ENCODE data around the gene C22orf31. TPM values are rescaled to one million over a fixed set of nuclear protein-coding genes. Genes with fewer than 3 reads are reported as not detected.
A peak's percentile ranks its signal among the peaks of the same experiment; 100 is the strongest.

C22orf31 gene
- total and polyA plus RNA-seq, 2 experiments from 2014 or later = not detected

- H4K20me1 ChIP-seq (ENCODE audit: insufficient read depth, poor library complexity, severe bottlenecking) = no peaks in the 10 kb centered on the region
- no peak for TF ChIP-seq EZH2phosphoT487 (IDR thresholded peaks at IDR 0.05; ENCODE audit: low read depth, severe bottlenecking, unreplicated experiment)
- no peak for TF ChIP-seq EZH2 (IDR thresholded peaks at IDR 0.05; ENCODE audit: borderline replicate concordance)
- no peak for TF ChIP-seq CTCF (IDR thresholded peaks at IDR 0.05; ENCODE audit: poor library complexity)
- H3K9me2 ChIP-seq (replicated peaks; ENCODE audit: insufficient read depth) = no peaks in the 10 kb centered on the region
- H3K4me1 ChIP-seq (ENCODE audit: insufficient read depth) = peaks cover 33% of the 10 kb centered on the region
- no peak overlapping the region for H3K4me3 ChIP-seq
- no peaks in the 10 kb centered on the region for H3K36me3 ChIP-seq (replicated peaks; ENCODE audit: insufficient read depth, low read depth)
- H2AFZ ChIP-seq = no peak overlapping the region
- no peak for DNase-seq (ENCODE audit: low spot score)
- H3K9me3 ChIP-seq (ENCODE audit: low read depth) = no peaks in the 10 kb centered on the region
- H3K27ac ChIP-seq = peak overlapping the region; percentile 91
- 65% methylated on average over 2 of the region's 2 CpGs for WGBS (ENCODE audit: low lambda C conversion rate, missing lambda C conversion rate)
- H3K27me3 ChIP-seq = no peaks in the 10 kb centered on the region
- H3K4me2 ChIP-seq = peak overlapping the region; percentile 85
- H3K79me2 ChIP-seq = peaks cover 49% of the 10 kb centered on the region
Observed at GRCh38 chr22:29032584-29032983, 29.0 kb downstream of the C22orf31 start.

- H3K9me3 ChIP-seq (ENCODE audit: low read depth) = no peaks in the 10 kb centered on the region
- peak overlapping the region; percentile 91 for H3K27ac ChIP-seq
- DNase-seq (ENCODE audit: low spot score) = no peak
- no peak for TF ChIP-seq EZH2 (IDR thresholded peaks at IDR 0.05; ENCODE audit: borderline replicate concordance)
- no peak for TF ChIP-seq EZH2phosphoT487 (IDR thresholded peaks at IDR 0.05; ENCODE audit: low read depth, severe bottlenecking, unreplicated experiment)
- H3K9me2 ChIP-seq (replicated peaks; ENCODE audit: insufficient read depth) = no peaks in the 10 kb centered on the region
- H3K79me2 ChIP-seq = peaks cover 52% of the 10 kb centered on the region
- no peaks in the 10 kb centered on the region for H4K20me1 ChIP-seq (ENCODE audit: insufficient read depth, poor library complexity, severe bottlenecking)
- no peak overlapping the region for H3K4me3 ChIP-seq
- H3K4me2 ChIP-seq = peak overlapping the region; percentile 85
- H3K4me1 ChIP-seq (ENCODE audit: insufficient read depth) = peaks cover 33% of the 10 kb centered on the region
- no peaks in the 10 kb centered on the region for H3K36me3 ChIP-seq (replicated peaks; ENCODE audit: insufficient read depth, low read depth)
- peak overlapping the region; percentile 5 for H2AFZ ChIP-seq
- 74% methylated on average over 8 of the region's 8 CpGs for WGBS (ENCODE audit: low lambda C conversion rate, missing lambda C conversion rate)
- no peaks in the 10 kb centered on the region for H3K27me3 ChIP-seq
Observed at GRCh38 chr22:29032014-29032475, 29.6 kb downstream of the C22orf31 start.

- peak; percentile 29 for TF ChIP-seq CTCF (IDR thresholded peaks at IDR 0.05; ENCODE audit: poor library complexity)
- TF ChIP-seq EZH2phosphoT487 (IDR thresholded peaks at IDR 0.05; ENCODE audit: low read depth, severe bottlenecking, unreplicated experiment) = no peak
- no peak for TF ChIP-seq EZH2 (IDR thresholded peaks at IDR 0.05; ENCODE audit: borderline replicate concordance)
- Histone ChIP-seq H3K27ac (peak overlapping the region; percentile 91), H3K79me2 (peaks cover 58% of the 10 kb centered on the region), H4K20me1 (ENCODE audit: insufficient read depth, poor library complexity, severe bottlenecking) (no peaks in the 10 kb centered on the region), H3K9me3 (ENCODE audit: low read depth) (no peaks in the 10 kb centered on the region), H3K4me2 (peak overlapping the region; percentile 85), H2AFZ (peak overlapping the region; percentile 8), H3K4me1 (ENCODE audit: insufficient read depth) (peaks cover 33% of the 10 kb centered on the region), H3K36me3 (replicated peaks; ENCODE audit: insufficient read depth, low read depth) (no peaks in the 10 kb centered on the region), H3K4me3 (no peak overlapping the region), H3K27me3 (no peaks in the 10 kb centered on the region), H3K9me2 (replicated peaks; ENCODE audit: insufficient read depth) (no peaks in the 10 kb centered on the region)
- DNase-seq (ENCODE audit: low spot score) = peak; percentile 90
- 36% methylated on average over 18 of the region's 18 CpGs for WGBS (ENCODE audit: low lambda C conversion rate, missing lambda C conversion rate)
Observed at GRCh38 chr22:29031227-29032011, 30.2 kb downstream of the C22orf31 start.

GRCh38 chr22:29030618-29031226 is 30.9 kb downstream of the C22orf31 start:
- TF ChIP-seq EZH2phosphoT487 (IDR thresholded peaks at IDR 0.05; ENCODE audit: low read depth, severe bottlenecking, unreplicated experiment) = no peak
- TF ChIP-seq EZH2 (IDR thresholded peaks at IDR 0.05; ENCODE audit: borderline replicate concordance) = no peak
- no peak for TF ChIP-seq CTCF (IDR thresholded peaks at IDR 0.05; ENCODE audit: poor library complexity)
- 2% methylated on average over 15 of the region's 32 CpGs for WGBS (ENCODE audit: low lambda C conversion rate, missing lambda C conversion rate)
- no peaks in the 10 kb centered on the region for H3K27me3 ChIP-seq
- H3K9me2 ChIP-seq (replicated peaks; ENCODE audit: insufficient read depth) = no peaks in the 10 kb centered on the region
- peak overlapping the region; percentile 51 for H2AFZ ChIP-seq
- H3K4me3 ChIP-seq = peak overlapping the region; percentile 16
- H3K79me2 ChIP-seq = peaks cover 60% of the 10 kb centered on the region
- peak overlapping the region; percentile 91 for H3K27ac ChIP-seq
- peaks cover 33% of the 10 kb centered on the region for H3K4me1 ChIP-seq (ENCODE audit: insufficient read depth)
- H3K36me3 ChIP-seq (replicated peaks; ENCODE audit: insufficient read depth, low read depth) = no peaks in the 10 kb centered on the region
- DNase-seq (ENCODE audit: low spot score) = peak; percentile 90
- H3K9me3 ChIP-seq (ENCODE audit: low read depth) = no peaks in the 10 kb centered on the region
- H3K4me2 ChIP-seq = peak overlapping the region; percentile 85
- no peaks in the 10 kb centered on the region for H4K20me1 ChIP-seq (ENCODE audit: insufficient read depth, poor library complexity, severe bottlenecking)

All from hepatocyte (in vitro differentiated cells).